Upper lobe of right lung (tissue), 1 donor: ENCODE data around the gene FATE1. TPM values are rescaled to one million over a fixed set of nuclear protein-coding genes. Genes with fewer than 3 reads are reported as not detected.

Source experiments
- ATAC-seq: fragments of 200-7000 bp; cut with Tn5 transposase; one replicate; pipeline ENCODE4 v1.9.1; 2020; ENCODE audit warnings: mild to moderate bottlenecking, moderate library complexity
- DNase-seq: peaks from one replicate; pipeline ENCODE4 v3.0.0-alpha.2; 2020
- H3K27ac ChIP-seq: fragments of 200-600 bp; one replicate; pipeline ENCODE4 v1.8.0; 2022
- H3K27me3 ChIP-seq: fragments of 200-600 bp; one replicate; pipeline ENCODE4 v1.8.0; 2022; ENCODE audit warnings: mild to moderate bottlenecking
- H3K36me3 ChIP-seq: fragments of 200-600 bp; one replicate; pipeline ENCODE4 v1.8.0; 2022
- H3K4me1 ChIP-seq: fragments of 200-600 bp; one replicate; pipeline ENCODE4 v1.8.0; 2022
- H3K4me3 ChIP-seq: fragments of 200-600 bp; one replicate; pipeline ENCODE4 v1.8.0; 2022; ENCODE audit warnings: mild to moderate bottlenecking
- H3K9me3 ChIP-seq: fragments of 200-600 bp; one replicate; pipeline ENCODE4 v1.8.0; 2022
- CTCF ChIP-seq: fragments of 200-600 bp; IDR thresholded peaks from one replicate; pipeline ENCODE4 v1.8.0; 2022; ENCODE audit warnings: antibody characterized with exemption
- intact Hi-C: fragments of 100-400 bp; cut with DNase I; formaldehyde crosslinking; loops from one replicate; pipeline ENCODE4 v1.11.0; 2022
- total RNA-seq: library from RNA; stranded (reverse); fragmentation: NEBNext Ultra II Directional; extraction: Animal tissue kit (Norgen Biotek cat#: 25700); gene quantifications from one replicate; pipeline ENCODE4 v1.2.1, GENCODE V29; 2021
- donor health status: DM: no; HTN: yes; CAD: no; lungs with severe emphysema.

Gene FATE1
- total RNA-seq, 1 donor from 2014 or later = not detected

GRCh38 chrX:151743651-151744470 lies 28.0 kb downstream of the FATE1 start:
- Histone ChIP-seq H3K27me3 (no peaks in the 10 kb centered on the region), H3K36me3 (no peaks in the 10 kb centered on the region), H3K9me3 (no peaks in the 10 kb centered on the region), H3K27ac (no peak overlapping the region), H3K4me3 (no peak overlapping the region), H3K4me1 (no peaks in the 10 kb centered on the region)
- intact Hi-C loops = no loop called here
- ATAC-seq (no peak), DNase-seq (no peak)
- TF ChIP-seq CTCF = no peak

- ATAC-seq = no peak
- Histone ChIP-seq H3K9me3 (no peaks in the 10 kb centered on the region), H3K4me1 (no peaks in the 10 kb centered on the region), H3K4me3 (no peak overlapping the region), H3K27me3 (no peaks in the 10 kb centered on the region), H3K27ac (no peak overlapping the region), H3K36me3 (no peaks in the 10 kb centered on the region)
- intact Hi-C loops = no loop called here
- no peak for TF ChIP-seq CTCF
- DNase-seq = no peak
These were observed 29.8 kb downstream of the FATE1 start for GRCh38 chrX:151745651-151746050.

GRCh38 chrX:151746502-151746901 lies 30.7 kb downstream of the FATE1 start:
- Histone ChIP-seq H3K27me3 (no peaks in the 10 kb centered on the region), H3K27ac (no peak overlapping the region), H3K4me3 (no peak overlapping the region), H3K36me3 (no peaks in the 10 kb centered on the region), H3K9me3 (no peaks in the 10 kb centered on the region), H3K4me1 (no peaks in the 10 kb centered on the region)
- DNase-seq (no peak), ATAC-seq (no peak)
- no peak for TF ChIP-seq CTCF
- intact Hi-C loops = no loop called here

- ATAC-seq (no peak), DNase-seq (no peak)
- no peaks in the 10 kb centered on the region for H3K36me3 ChIP-seq
- H3K9me3 ChIP-seq = no peaks in the 10 kb centered on the region
- no peak overlapping the region for H3K27ac ChIP-seq
- H3K4me3 ChIP-seq = no peak overlapping the region
- H3K4me1 ChIP-seq = no peaks in the 10 kb centered on the region
- no peaks in the 10 kb centered on the region for H3K27me3 ChIP-seq
- no peak for TF ChIP-seq CTCF
- intact Hi-C loops = no loop called here
These were observed 34.7 kb downstream of the FATE1 start for GRCh38 chrX:151750511-151750910.

GRCh38 chrX:151752847-151753246 lies 37.0 kb downstream of the FATE1 start:
- H3K36me3 ChIP-seq = no peaks in the 10 kb centered on the region
- H3K27ac ChIP-seq = no peak overlapping the region
- intact Hi-C loops = no loop called here
- no peaks in the 10 kb centered on the region for H3K9me3 ChIP-seq
- TF ChIP-seq CTCF = no peak
- H3K27me3 ChIP-seq = no peaks in the 10 kb centered on the region
- DNase-seq = no peak
- no peak overlapping the region for H3K4me3 ChIP-seq
- no peaks in the 10 kb centered on the region for H3K4me1 ChIP-seq
- ATAC-seq = no peak
